Measurements from ENCODE around the gene FBN2. TPM values are rescaled to one million over a fixed set of nuclear protein-coding genes. Genes with fewer than 3 reads are reported as not detected.

The FBN2 gene
- total and polyA plus RNA-seq, 2 experiments from 2014 or later, result 41.0 to 143 TPM

DNA sequence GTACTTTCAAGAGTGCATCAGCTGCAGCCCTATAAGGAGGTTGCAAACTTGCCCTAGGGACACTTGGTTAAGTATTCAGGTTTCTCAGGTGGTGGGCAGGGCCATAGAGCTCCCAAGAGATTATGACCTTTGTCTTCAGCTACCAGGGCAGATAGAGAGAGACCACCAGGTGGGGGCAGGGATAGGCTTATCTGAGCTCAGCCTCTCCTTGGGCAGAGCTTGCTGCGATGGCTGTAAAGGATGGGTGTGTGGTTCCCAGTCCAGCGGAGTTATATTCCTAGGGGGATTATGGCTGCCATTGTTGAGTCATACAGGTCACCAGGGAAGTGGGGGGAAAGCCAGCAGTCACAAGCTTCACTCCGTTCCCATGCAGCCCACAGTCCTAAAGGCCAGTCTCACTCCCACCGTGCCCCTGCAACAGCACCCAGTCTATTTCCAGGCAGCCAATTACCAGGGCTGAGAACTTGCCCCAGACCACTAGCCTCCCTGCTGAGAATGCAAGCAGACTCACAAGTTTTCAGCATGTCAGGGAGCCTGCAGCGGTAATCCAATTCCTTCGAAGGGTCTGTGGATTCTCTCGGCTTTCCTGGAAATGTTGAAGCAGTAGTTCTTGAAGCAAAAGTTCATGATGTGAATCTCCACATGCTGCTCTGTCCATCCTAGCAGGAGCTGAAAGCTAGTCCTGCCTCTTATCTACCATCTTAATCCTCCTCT, 303.0 kb downstream of the FBN2 start:
- H2AFZ ChIP-seq, result no peak overlapping the region
- 83% methylated on average over 7 of the region's 7 CpGs for WGBS (ENCODE audit: low lambda C conversion rate, missing lambda C conversion rate)
- H3K27ac ChIP-seq, result no peak overlapping the region
- no peak overlapping the region for H3K4me2 ChIP-seq
- no peaks in the 10 kb centered on the region for H3K36me3 ChIP-seq (replicated peaks; ENCODE audit: insufficient read depth, low read depth)
- DNase-seq (ENCODE audit: low spot score), result no peak
- no peaks in the 10 kb centered on the region for H3K4me1 ChIP-seq (ENCODE audit: insufficient read depth)
- no peaks in the 10 kb centered on the region for H3K9me2 ChIP-seq (replicated peaks; ENCODE audit: insufficient read depth)
- no peaks in the 10 kb centered on the region for H3K9me3 ChIP-seq (ENCODE audit: low read depth)
- no peak overlapping the region for H3K4me3 ChIP-seq
- H3K27me3 ChIP-seq, result no peaks in the 10 kb centered on the region
- no peaks in the 10 kb centered on the region for H4K20me1 ChIP-seq (ENCODE audit: insufficient read depth, poor library complexity, severe bottlenecking)
- TF ChIP-seq EZH2phosphoT487 (IDR thresholded peaks at IDR 0.05; ENCODE audit: low read depth, severe bottlenecking, unreplicated experiment) (no peak), EZH2 (IDR thresholded peaks at IDR 0.05; ENCODE audit: borderline replicate concordance) (no peak)
- TF ChIP-seq, protein P1, sequence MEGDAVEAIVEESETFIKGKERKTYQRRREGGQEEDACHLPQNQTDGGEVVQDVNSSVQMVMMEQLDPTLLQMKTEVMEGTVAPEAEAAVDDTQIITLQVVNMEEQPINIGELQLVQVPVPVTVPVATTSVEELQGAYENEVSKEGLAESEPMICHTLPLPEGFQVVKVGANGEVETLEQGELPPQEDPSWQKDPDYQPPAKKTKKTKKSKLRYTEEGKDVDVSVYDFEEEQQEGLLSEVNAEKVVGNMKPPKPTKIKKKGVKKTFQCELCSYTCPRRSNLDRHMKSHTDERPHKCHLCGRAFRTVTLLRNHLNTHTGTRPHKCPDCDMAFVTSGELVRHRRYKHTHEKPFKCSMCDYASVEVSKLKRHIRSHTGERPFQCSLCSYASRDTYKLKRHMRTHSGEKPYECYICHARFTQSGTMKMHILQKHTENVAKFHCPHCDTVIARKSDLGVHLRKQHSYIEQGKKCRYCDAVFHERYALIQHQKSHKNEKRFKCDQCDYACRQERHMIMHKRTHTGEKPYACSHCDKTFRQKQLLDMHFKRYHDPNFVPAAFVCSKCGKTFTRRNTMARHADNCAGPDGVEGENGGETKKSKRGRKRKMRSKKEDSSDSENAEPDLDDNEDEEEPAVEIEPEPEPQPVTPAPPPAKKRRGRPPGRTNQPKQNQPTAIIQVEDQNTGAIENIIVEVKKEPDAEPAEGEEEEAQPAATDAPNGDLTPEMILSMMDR (IDR thresholded peaks at IDR 0.05; ENCODE audit: poor library complexity), result no peak
- H3K79me2 ChIP-seq, result no peaks in the 10 kb centered on the region

GRCh38 chr5:128228521-128228920, 309.5 kb downstream of the FBN2 start:
- Histone ChIP-seq H3K27ac (no peak overlapping the region), H2AFZ (no peak overlapping the region), H3K9me3 (ENCODE audit: low read depth) (no peaks in the 10 kb centered on the region), H3K9me2 (replicated peaks; ENCODE audit: insufficient read depth) (no peaks in the 10 kb centered on the region), H3K4me2 (no peak overlapping the region), H3K27me3 (no peaks in the 10 kb centered on the region), H3K79me2 (no peaks in the 10 kb centered on the region), H4K20me1 (ENCODE audit: insufficient read depth, poor library complexity, severe bottlenecking) (no peaks in the 10 kb centered on the region), H3K4me1 (ENCODE audit: insufficient read depth) (no peaks in the 10 kb centered on the region), H3K36me3 (replicated peaks; ENCODE audit: insufficient read depth, low read depth) (no peaks in the 10 kb centered on the region), H3K4me3 (no peak overlapping the region)
- WGBS (ENCODE audit: low lambda C conversion rate, missing lambda C conversion rate), result 68% methylated on average over 3 of the region's 3 CpGs
- no peak for DNase-seq (ENCODE audit: low spot score)
- TF ChIP-seq, protein P1 (IDR thresholded peaks at IDR 0.05; ENCODE audit: poor library complexity), result no peak
- TF ChIP-seq EZH2 (IDR thresholded peaks at IDR 0.05; ENCODE audit: borderline replicate concordance), result no peak
- TF ChIP-seq EZH2phosphoT487 (IDR thresholded peaks at IDR 0.05; ENCODE audit: low read depth, severe bottlenecking, unreplicated experiment), result no peak

DNA sequence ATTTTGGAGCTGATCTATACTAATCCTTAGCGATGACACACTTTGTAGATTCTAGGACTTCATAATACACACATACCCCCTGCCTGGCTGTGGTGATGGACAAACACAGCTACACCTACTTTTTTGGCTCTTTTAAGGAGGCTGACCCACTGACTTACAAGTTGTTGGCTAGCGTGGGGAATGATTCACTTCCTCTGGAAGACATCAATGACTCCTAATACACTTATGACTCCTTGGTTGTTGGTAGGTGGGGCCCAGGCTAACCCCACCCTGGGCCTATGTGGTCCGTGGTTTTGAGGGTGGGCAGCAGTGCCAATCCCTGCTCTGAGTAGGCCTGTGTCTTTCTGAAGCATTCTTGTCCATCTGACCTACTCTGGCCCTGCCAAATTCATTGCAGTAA, 310.0 kb downstream of the FBN2 start:
- no peak overlapping the region for H3K4me3 ChIP-seq
- no peak for DNase-seq (ENCODE audit: low spot score)
- no peak overlapping the region for H3K27ac ChIP-seq
- H3K79me2 ChIP-seq, result no peaks in the 10 kb centered on the region
- no peaks in the 10 kb centered on the region for H4K20me1 ChIP-seq (ENCODE audit: insufficient read depth, poor library complexity, severe bottlenecking)
- no peak overlapping the region for H2AFZ ChIP-seq
- no peaks in the 10 kb centered on the region for H3K9me3 ChIP-seq (ENCODE audit: low read depth)
- no peak overlapping the region for H3K4me2 ChIP-seq
- WGBS (ENCODE audit: low lambda C conversion rate, missing lambda C conversion rate), result 94% methylated on average over 3 of the region's 3 CpGs
- no peaks in the 10 kb centered on the region for H3K36me3 ChIP-seq (replicated peaks; ENCODE audit: insufficient read depth, low read depth)
- H3K9me2 ChIP-seq (replicated peaks; ENCODE audit: insufficient read depth), result no peaks in the 10 kb centered on the region
- TF ChIP-seq, protein P1 (IDR thresholded peaks at IDR 0.05; ENCODE audit: poor library complexity), result no peak
- TF ChIP-seq EZH2 (IDR thresholded peaks at IDR 0.05; ENCODE audit: borderline replicate concordance) (no peak), EZH2phosphoT487 (IDR thresholded peaks at IDR 0.05; ENCODE audit: low read depth, severe bottlenecking, unreplicated experiment) (no peak)
- H3K4me1 ChIP-seq (ENCODE audit: insufficient read depth), result no peaks in the 10 kb centered on the region
- no peaks in the 10 kb centered on the region for H3K27me3 ChIP-seq
